C4-2B (cell line): ENCODE data around the gene MBOAT1.

Experiments used
- CTCF ChIP-seq: fragments of 450-650 bp; conservative IDR thresholded peaks from 2 replicates; pipeline ENCODE4 v1.5.1; 2017; ENCODE audit warnings: mild to moderate bottlenecking
- ZFX ChIP-seq: fragments of 450-650 bp; IDR thresholded peaks from 2 replicates; pipeline ENCODE4 v1.6.1; 2017

GRCh38 chr6:20156824-20157223, 55.4 kb downstream of the MBOAT1 start:
- TF ChIP-seq CTCF (no peak), ZFX (no peak)
